ENCODE data around the gene C9.

DNA sequence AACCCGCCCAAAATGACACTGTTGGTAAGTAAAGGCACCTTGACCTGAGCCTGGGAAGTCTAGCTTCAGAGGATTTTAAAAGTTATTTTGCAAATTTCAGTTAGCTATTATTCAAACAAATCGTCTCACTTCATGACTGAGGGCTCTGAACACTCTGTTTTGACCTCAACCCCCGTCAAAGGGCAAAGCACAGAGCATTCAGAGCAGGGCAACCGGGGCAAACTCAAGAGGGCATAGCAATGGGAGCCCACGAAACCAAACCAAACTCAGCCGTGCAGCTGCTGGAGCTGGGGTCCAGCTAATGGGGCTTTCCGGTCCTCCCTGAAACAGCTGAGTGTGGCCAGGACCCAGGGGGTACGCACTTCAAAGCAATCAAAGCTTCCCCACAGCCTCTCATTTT, 1.6 kb downstream of the C9 start:
- TF ChIP-seq CTCF (IDR thresholded peaks at IDR 0.05) (no peak), POLR2A (IDR thresholded peaks at IDR 0.05) (no peak), POLR2AphosphoS5 (IDR thresholded peaks at IDR 0.05) (no peak)
